ENCODE data around the gene RAD51B. TPM values are rescaled to one million over a fixed set of nuclear protein-coding genes. Genes with fewer than 3 reads are reported as not detected.

The RAD51B gene
- total and polyA plus RNA-seq, 9 of the 15 experiments (the other 6 are each of a cell fraction or from before 2014, with no cell fraction given), result 8.5 to 17.3 (median 11.3) TPM

DNA sequence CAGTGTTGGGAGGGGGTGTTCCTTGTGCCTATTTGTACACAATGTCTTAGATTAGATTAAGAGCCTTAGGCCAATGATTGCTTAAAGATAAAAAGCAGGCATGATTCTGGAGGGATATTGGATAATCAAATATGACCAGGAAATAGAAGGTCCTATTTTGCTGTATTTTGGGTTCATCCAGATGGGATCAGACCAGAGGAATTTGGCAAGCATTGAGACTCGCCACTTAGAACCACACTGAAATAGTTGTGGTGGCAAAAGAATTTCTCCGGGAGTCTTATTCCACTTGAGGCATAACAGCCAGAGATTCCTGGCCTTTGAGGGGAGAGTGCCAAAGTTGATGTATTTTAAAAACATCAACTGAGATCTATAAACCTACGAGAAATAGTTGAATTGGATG is 327.2 kb downstream of the RAD51B start:
- no TSS peak for BruUV-seq (replicated peaks)
- ATAC-seq, result no peak
- Histone ChIP-seq H3K4me2 (ENCODE audit: insufficient read depth, low read length) (no peak overlapping the region), H3K9ac (ENCODE audit: insufficient read depth in 1 of 2, low read depth in 2 of 2, low read length in 2 of 2) (no peak overlapping the region), H3K4me3 (no peak overlapping the region), H3K9me1 (ENCODE audit: control insufficient read depth, insufficient read depth, low read length) (no peaks in the 10 kb centered on the region), H2AFZ (ENCODE audit: low read depth, low read length) (no peak overlapping the region), H3K9me3 (replicated peaks; ENCODE audit: control insufficient read depth, insufficient read depth, low read depth, low read length) (no peaks in the 10 kb centered on the region), H3K36me3 (ENCODE audit: control insufficient read depth, insufficient read depth, low read length) (no peaks in the 10 kb centered on the region), H3K27ac (ENCODE audit: extremely low read depth, low read depth, low read length) (no peak overlapping the region), H3K79me2 (ENCODE audit: control insufficient read depth, insufficient read depth, low read length) (no peaks in the 10 kb centered on the region), H4K20me1 (replicated peaks; ENCODE audit: control insufficient read depth, insufficient read depth, low read length) (no peaks in the 10 kb centered on the region), H3K27me3 (ENCODE audit: control insufficient read depth in 2 of 2, insufficient read depth in 2 of 2, low read length in 2 of 2) (no peaks in the 10 kb centered on the region), H3K4me1 (replicated peaks in 1 of 2; ENCODE audit: control insufficient read depth in 2 of 2, insufficient read depth in 2 of 2, low read length in 2 of 2) (no peaks in the 10 kb centered on the region)
- in situ Hi-C loops (cut with MboI) (no loop called here), intact Hi-C loops (cut with micrococcal nuclease) (no loop called here)
- DNase-seq (ENCODE audit: extremely low read depth in 1 of 4, low spot score in 3 of 4), result no peak
- FAIRE-seq, result no peak
- ChIA-PET CTCF (ENCODE audit: low intra/inter-chr PET ratio) (no interaction called here), POLR2A (no interaction called here)
- WGBS (ENCODE audit: insufficient coverage, low coverage, missing lambda C conversion rate), result 32% methylated on average over 3 of the region's 3 CpGs
- TF ChIP-seq, protein P1, sequence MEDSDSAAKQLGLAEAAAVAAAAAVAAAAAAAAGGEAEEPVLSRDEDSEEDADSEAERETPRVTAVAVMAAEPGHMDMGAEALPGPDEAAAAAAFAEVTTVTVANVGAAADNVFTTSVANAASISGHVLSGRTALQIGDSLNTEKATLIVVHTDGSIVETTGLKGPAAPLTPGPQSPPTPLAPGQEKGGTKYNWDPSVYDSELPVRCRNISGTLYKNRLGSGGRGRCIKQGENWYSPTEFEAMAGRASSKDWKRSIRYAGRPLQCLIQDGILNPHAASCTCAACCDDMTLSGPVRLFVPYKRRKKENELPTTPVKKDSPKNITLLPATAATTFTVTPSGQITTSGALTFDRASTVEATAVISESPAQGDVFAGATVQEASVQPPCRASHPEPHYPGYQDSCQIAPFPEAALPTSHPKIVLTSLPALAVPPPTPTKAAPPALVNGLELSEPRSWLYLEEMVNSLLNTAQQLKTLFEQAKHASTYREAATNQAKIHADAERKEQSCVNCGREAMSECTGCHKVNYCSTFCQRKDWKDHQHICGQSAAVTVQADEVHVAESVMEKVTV (CRISPR knock-in tag; IDR thresholded peaks at IDR 0.05), result no peak
- no peak for TF ChIP-seq NRF1 (conservative IDR thresholded peaks at IDR 0.05 in 1 of 2, IDR thresholded peaks at IDR 0.05 in 1 of 2)
- TF ChIP-seq, protein P2, sequence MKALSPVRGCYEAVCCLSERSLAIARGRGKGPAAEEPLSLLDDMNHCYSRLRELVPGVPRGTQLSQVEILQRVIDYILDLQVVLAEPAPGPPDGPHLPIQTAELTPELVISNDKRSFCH (CRISPR knock-in tag; IDR thresholded peaks at IDR 0.05), result no peak
- TF ChIP-seq, protein P2 (tag; IDR thresholded peaks at IDR 0.05), result no peak
- TF ChIP-seq EZH2 (IDR thresholded peaks at IDR 0.05; ENCODE audit: borderline replicate concordance, low read depth, low read length), result no peak
- no peak for TF ChIP-seq XRCC5 (IDR thresholded peaks at IDR 0.05; ENCODE audit: low read depth, low read length)
- no peak for TF ChIP-seq ZNF707 (CRISPR knock-in tag; conservative IDR thresholded peaks at IDR 0.05)
- no peak for TF ChIP-seq U2AF1 (optimal IDR thresholded peaks at IDR 0.05; ENCODE audit: low read depth, low read length)
- TF ChIP-seq, protein P3, sequence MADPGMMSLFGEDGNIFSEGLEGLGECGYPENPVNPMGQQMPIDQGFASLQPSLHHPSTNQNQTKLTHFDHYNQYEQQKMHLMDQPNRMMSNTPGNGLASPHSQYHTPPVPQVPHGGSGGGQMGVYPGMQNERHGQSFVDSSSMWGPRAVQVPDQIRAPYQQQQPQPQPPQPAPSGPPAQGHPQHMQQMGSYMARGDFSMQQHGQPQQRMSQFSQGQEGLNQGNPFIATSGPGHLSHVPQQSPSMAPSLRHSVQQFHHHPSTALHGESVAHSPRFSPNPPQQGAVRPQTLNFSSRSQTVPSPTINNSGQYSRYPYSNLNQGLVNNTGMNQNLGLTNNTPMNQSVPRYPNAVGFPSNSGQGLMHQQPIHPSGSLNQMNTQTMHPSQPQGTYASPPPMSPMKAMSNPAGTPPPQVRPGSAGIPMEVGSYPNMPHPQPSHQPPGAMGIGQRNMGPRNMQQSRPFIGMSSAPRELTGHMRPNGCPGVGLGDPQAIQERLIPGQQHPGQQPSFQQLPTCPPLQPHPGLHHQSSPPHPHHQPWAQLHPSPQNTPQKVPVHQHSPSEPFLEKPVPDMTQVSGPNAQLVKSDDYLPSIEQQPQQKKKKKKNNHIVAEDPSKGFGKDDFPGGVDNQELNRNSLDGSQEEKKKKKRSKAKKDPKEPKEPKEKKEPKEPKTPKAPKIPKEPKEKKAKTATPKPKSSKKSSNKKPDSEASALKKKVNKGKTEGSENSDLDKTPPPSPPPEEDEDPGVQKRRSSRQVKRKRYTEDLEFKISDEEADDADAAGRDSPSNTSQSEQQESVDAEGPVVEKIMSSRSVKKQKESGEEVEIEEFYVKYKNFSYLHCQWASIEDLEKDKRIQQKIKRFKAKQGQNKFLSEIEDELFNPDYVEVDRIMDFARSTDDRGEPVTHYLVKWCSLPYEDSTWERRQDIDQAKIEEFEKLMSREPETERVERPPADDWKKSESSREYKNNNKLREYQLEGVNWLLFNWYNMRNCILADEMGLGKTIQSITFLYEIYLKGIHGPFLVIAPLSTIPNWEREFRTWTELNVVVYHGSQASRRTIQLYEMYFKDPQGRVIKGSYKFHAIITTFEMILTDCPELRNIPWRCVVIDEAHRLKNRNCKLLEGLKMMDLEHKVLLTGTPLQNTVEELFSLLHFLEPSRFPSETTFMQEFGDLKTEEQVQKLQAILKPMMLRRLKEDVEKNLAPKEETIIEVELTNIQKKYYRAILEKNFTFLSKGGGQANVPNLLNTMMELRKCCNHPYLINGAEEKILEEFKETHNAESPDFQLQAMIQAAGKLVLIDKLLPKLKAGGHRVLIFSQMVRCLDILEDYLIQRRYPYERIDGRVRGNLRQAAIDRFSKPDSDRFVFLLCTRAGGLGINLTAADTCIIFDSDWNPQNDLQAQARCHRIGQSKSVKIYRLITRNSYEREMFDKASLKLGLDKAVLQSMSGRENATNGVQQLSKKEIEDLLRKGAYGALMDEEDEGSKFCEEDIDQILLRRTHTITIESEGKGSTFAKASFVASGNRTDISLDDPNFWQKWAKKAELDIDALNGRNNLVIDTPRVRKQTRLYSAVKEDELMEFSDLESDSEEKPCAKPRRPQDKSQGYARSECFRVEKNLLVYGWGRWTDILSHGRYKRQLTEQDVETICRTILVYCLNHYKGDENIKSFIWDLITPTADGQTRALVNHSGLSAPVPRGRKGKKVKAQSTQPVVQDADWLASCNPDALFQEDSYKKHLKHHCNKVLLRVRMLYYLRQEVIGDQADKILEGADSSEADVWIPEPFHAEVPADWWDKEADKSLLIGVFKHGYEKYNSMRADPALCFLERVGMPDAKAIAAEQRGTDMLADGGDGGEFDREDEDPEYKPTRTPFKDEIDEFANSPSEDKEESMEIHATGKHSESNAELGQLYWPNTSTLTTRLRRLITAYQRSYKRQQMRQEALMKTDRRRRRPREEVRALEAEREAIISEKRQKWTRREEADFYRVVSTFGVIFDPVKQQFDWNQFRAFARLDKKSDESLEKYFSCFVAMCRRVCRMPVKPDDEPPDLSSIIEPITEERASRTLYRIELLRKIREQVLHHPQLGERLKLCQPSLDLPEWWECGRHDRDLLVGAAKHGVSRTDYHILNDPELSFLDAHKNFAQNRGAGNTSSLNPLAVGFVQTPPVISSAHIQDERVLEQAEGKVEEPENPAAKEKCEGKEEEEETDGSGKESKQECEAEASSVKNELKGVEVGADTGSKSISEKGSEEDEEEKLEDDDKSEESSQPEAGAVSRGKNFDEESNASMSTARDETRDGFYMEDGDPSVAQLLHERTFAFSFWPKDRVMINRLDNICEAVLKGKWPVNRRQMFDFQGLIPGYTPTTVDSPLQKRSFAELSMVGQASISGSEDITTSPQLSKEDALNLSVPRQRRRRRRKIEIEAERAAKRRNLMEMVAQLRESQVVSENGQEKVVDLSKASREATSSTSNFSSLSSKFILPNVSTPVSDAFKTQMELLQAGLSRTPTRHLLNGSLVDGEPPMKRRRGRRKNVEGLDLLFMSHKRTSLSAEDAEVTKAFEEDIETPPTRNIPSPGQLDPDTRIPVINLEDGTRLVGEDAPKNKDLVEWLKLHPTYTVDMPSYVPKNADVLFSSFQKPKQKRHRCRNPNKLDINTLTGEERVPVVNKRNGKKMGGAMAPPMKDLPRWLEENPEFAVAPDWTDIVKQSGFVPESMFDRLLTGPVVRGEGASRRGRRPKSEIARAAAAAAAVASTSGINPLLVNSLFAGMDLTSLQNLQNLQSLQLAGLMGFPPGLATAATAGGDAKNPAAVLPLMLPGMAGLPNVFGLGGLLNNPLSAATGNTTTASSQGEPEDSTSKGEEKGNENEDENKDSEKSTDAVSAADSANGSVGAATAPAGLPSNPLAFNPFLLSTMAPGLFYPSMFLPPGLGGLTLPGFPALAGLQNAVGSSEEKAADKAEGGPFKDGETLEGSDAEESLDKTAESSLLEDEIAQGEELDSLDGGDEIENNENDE (IDR thresholded peaks at IDR 0.05; ENCODE audit: low read depth, low read length), result no peak

Measured in K562 (cell line).